Stimulated activated CD4-positive, alpha-beta T cell treated with anti-CD3 and anti-CD28 coated beads, Interleukin-2, amount 100 ng/mL, for 48 hours (primary cell): Measurements from ENCODE around the gene ACBD6.

Source experiments
- DNase-seq, 2 donors: peaks; one replicate each; pipeline ENCODE4 v3.0.0-alpha.2; 2020

Gene ACBD6

GRCh38 chr1:180290265-180291001, 211.9 kb downstream of the ACBD6 start:
- DNase-seq: no peak

GRCh38 chr1:180288940-180289339, 213.4 kb downstream of the ACBD6 start:
- no peak for DNase-seq

- DNase-seq: no peak
Observed at GRCh38 chr1:180287988-180288705, 214.2 kb downstream of the ACBD6 start.

GRCh38 chr1:180286417-180286816, 216.0 kb downstream of the ACBD6 start:
- no peak for DNase-seq

GRCh38 chr1:180283098-180283497, 219.3 kb downstream of the ACBD6 start:
- no peak for DNase-seq

- DNase-seq: no peak
Observed at GRCh38 chr1:180282401-180283044, 219.9 kb downstream of the ACBD6 start.

GRCh38 chr1:180281490-180281889, 220.9 kb downstream of the ACBD6 start:
- no peak for DNase-seq

- DNase-seq: no peak
Observed at GRCh38 chr1:180280617-180281016, 221.8 kb downstream of the ACBD6 start.

- DNase-seq: no peak
Observed at GRCh38 chr1:180279651-180280050, 222.7 kb downstream of the ACBD6 start.

GRCh38 chr1:180278596-180279395, 223.6 kb downstream of the ACBD6 start:
- no peak for DNase-seq

- DNase-seq: no peak
Observed at GRCh38 chr1:180278194-180278515, 224.2 kb downstream of the ACBD6 start.

- no peak for DNase-seq
Observed at GRCh38 chr1:180277476-180278193, 224.7 kb downstream of the ACBD6 start.

- DNase-seq: no peak
Observed at GRCh38 chr1:180275726-180276125, 226.7 kb downstream of the ACBD6 start.

- no peak for DNase-seq
Observed at GRCh38 chr1:180274221-180274620, 228.2 kb downstream of the ACBD6 start.

GRCh38 chr1:180273066-180273465, 229.3 kb downstream of the ACBD6 start:
- no peak for DNase-seq

- no peak for DNase-seq
Observed at GRCh38 chr1:180272395-180272794, 230.0 kb downstream of the ACBD6 start.

GRCh38 chr1:180271272-180272255, 230.8 kb downstream of the ACBD6 start:
- no peak for DNase-seq

- no peak for DNase-seq
Observed at GRCh38 chr1:180270530-180271271, 231.7 kb downstream of the ACBD6 start.

GRCh38 chr1:180269645-180270529, 232.5 kb downstream of the ACBD6 start:
- DNase-seq: no peak
